ENCODE results near the gene MUC2.

DNA sequence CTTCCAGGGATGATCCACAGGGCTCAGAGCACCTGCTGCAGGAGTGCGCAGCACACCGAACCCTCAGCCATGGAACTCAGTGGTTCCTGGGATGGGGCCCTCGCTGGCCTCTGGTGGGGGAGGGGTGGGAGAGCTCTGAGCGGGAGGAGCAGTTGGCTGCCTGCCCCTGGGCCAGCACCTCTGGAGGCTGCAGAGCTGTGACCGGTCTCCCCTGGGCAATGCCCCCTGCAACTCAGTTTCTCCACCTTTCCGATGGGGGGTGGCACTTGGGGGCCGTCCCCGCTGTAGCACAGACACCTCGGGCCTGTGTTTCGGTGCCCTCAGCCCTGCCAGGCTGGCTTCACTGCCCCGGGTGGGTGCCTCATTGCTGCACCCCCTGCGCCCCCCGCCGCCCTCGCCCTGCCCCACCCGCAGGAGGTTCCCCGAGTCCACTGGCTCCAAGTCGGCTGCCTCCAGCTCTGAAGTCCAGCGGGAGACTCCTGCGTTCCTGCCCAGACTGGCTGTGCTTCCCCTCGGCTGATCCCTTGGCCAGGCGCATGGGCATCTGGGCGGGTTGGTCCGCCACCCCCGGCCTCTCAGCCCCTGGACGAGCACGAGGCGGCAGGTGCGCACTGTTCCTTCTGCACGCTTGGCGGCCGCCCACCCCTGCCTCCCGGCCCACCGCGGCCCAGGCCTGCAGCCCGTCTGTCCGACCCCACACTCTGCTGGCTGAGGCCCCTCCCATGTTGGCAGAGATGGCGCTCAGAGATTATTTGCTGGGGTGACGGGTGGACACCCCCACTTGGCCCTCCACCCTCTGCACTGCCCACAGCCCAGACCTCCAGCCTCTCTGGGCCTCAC lies 40.0 kb upstream of the MUC2 start:
- TF ChIP-seq, protein P1, sequence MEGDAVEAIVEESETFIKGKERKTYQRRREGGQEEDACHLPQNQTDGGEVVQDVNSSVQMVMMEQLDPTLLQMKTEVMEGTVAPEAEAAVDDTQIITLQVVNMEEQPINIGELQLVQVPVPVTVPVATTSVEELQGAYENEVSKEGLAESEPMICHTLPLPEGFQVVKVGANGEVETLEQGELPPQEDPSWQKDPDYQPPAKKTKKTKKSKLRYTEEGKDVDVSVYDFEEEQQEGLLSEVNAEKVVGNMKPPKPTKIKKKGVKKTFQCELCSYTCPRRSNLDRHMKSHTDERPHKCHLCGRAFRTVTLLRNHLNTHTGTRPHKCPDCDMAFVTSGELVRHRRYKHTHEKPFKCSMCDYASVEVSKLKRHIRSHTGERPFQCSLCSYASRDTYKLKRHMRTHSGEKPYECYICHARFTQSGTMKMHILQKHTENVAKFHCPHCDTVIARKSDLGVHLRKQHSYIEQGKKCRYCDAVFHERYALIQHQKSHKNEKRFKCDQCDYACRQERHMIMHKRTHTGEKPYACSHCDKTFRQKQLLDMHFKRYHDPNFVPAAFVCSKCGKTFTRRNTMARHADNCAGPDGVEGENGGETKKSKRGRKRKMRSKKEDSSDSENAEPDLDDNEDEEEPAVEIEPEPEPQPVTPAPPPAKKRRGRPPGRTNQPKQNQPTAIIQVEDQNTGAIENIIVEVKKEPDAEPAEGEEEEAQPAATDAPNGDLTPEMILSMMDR (conservative IDR thresholded peaks at IDR 0.05) = no peak
- TF ChIP-seq ZFX (IDR thresholded peaks at IDR 0.05) = no peak

Data from C4-2B (cell line).